Panc1 (cell line): ENCODE measurements around the gene MYO18B.

Source experiments
- POLR2AphosphoS5 ChIP-seq: IDR thresholded peaks from 2 replicates; pipeline ENCODE4 v1.6.1; 2012; ENCODE audit warnings: mild to moderate bottlenecking, low read depth, low read length, moderate library complexity
- TCF7L2 ChIP-seq: IDR thresholded peaks from 2 replicates; pipeline ENCODE4 v1.6.1; 2011; ENCODE audit warnings: mild to moderate bottlenecking, low read depth, low read length, inconsistent platforms
- TF ChIP-seq, protein P1 (sequence below): fragments of 450-650 bp; IDR thresholded peaks from 2 replicates; pipeline ENCODE4 v1.5.1; 2017; ENCODE audit warnings: mild to moderate bottlenecking

DNA sequence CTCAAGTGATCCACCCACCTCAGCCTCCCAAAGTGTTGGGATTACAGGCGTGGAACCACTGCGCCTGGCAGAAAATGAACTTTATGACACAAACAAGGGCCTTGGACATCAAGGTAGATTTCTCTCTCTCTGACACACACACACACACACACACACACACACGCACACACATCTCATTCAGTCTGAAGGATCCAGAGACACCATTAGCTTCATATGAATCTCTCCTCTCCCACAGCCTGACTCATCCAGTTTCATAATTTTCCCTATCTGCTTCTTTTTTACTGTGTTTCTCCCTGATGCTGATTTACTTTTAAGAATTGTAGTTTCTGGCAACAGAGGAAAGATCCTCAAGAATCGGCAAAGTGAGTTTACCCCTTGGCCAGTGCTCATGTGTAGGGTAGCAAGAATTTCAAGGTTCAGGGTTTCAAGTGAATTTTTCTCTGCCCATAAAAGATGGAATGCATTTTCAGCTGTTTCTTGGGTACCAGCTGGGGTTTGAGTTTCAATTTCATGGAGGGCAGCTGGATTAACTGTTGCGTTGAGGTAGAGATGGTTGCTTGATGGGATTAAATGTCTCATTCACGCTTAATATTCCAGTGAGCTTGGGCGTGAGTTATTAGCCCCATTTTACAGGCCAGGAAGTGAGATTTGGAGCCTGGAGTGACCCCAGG is 3.5 kb downstream of the MYO18B start:
- TF ChIP-seq, protein P1, sequence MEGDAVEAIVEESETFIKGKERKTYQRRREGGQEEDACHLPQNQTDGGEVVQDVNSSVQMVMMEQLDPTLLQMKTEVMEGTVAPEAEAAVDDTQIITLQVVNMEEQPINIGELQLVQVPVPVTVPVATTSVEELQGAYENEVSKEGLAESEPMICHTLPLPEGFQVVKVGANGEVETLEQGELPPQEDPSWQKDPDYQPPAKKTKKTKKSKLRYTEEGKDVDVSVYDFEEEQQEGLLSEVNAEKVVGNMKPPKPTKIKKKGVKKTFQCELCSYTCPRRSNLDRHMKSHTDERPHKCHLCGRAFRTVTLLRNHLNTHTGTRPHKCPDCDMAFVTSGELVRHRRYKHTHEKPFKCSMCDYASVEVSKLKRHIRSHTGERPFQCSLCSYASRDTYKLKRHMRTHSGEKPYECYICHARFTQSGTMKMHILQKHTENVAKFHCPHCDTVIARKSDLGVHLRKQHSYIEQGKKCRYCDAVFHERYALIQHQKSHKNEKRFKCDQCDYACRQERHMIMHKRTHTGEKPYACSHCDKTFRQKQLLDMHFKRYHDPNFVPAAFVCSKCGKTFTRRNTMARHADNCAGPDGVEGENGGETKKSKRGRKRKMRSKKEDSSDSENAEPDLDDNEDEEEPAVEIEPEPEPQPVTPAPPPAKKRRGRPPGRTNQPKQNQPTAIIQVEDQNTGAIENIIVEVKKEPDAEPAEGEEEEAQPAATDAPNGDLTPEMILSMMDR = no peak
- no peak for TF ChIP-seq TCF7L2
- TF ChIP-seq POLR2AphosphoS5 = no peak
